Measurements from ENCODE around the gene PALM3.
"Not testable (repeated sequence)": the region's sequence is repeated elsewhere in the genome, so short reads cannot be mapped to it uniquely, and the experiment has no call there.

PALM3 gene

GRCh38 chr19:14059093-14059480 lies 2.8 kb downstream of the PALM3 start:
- no peak for DNase-seq

DNA sequence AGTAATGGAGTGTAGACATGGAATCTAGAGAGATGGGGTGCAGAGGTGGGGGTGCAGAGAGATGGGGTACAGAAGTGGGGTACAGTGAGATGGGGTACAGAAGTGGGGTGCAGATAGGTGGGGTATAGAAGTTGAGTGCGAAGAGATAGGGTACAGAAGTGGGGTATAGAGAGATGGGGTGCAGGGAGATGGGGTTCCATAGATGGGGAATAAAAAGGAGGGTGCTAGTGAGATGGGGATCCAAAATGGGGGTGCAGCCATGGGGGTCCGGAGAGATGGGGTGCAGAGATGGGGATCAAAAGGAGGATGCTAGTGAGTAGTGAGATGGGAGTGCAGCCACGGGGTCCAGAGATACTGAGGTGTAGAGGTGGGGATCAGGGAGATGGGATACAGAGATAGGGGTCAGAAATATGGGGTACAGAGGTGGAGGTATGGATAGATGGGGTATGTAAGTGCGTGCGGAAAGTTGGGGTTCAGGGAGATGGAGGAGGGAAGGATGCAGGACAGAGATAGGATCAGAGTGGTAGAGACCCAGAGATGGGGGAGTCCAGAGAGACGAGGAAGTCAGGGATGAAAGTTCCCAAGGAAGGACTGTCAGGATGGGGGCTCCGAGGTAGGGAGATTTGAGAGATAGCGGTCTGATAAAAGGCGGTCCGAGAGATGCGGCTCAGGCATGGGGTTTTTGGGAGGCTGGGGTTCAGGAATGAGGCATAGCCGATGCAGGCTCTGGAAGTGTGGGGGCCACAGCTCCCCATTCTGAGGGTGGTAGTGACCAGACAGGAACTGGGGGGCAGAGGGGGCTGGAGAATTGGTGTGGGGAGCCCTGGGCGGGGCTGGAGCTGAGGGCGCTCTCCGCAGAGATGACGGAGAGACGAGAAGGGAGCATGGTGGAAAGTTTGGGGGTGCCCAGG lies 3.4 kb downstream of the PALM3 start:
- no peak for DNase-seq

DNA sequence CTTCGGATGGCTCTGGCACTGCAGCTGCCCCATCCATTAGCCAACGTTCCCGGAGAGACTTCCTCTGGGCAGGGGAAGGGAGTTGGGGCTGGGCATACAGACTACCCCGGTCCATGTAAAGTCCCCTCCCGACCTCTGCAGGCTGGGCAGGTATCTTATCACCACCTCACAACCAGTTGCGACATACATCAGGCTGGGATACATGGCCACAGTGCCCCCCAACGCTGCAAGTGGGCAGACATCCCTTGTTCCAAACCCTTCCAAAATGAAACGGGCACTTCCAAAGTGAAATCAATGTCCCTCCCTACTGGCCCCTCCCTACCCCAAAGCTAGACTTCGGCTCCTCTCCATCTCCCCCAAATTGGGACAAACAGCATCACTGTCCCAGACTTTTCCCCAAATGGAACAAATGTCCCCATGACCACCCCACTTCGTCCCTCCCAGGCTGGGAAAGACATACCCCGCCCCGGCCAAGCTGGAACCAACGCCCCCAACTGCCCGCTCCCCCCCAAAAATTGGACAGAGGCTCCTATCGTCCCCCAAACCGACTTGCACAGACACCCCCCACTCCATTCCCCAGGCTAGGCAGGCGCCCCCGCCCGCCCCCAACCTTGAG lies 5.0 kb downstream of the PALM3 start:
- DNase-seq, result no peak

DNA sequence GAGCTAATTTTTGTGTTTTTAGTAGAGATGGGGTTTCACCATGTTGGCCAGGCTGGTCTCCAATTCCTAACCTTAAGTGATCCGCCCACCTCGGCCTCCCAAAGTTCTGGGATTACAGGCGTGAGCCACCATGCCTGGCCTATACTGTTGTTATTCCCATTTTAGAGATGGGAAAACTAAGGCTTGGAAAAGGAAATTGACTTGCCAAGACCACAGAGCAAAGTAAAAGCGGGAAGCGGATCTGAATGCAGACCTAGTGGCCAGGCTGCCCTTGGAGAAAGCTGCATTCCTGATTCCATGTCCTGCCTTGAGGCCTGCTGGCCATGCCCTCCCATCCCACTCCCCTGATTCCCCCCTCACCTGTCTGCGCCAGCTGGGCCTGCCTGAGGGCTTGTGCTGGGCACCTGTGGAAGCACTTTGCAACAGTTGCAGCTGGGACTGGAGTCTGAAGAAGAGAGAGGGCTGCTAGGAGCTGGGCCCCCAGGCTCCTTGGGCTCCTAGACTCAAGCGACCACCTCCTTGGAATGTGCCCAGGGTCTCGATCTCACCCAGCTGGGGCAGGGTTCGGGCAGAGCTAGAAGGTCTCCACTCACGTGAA lies 5.7 kb downstream of the PALM3 start:
- no peak for DNase-seq

GRCh38 chr19:14055396-14055795 lies 6.5 kb downstream of the PALM3 start:
- DNase-seq, result no peak

DNA sequence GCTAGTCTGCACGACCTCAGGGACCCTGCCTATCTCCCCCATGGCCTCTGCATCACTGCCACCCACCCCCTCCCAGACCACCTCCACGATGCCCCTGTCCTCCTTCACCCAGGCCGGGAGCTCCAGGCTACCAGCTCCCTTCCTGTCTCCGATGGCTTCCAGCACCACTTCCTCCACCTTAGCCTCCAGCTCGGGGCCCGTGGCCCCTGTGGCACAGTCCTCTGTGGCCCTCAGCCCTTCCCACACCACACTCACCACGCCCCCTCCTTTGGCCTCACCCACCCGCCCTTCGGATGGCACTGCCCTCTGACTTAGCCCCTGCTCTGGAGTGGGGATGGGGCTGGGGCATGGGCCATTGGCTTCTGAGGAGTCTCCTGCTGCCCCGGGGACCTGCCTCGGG lies 7.2 kb downstream of the PALM3 start:
- no peak for DNase-seq

- no peak for DNase-seq
Observed at GRCh38 chr19:14054099-14054498, 7.8 kb downstream of the PALM3 start.

GRCh38 chr19:14053500-14053899 lies 8.4 kb downstream of the PALM3 start:
- no peak for DNase-seq

- DNase-seq, result no peak
Observed at GRCh38 chr19:14053032-14053431, 8.8 kb downstream of the PALM3 start.

DNA sequence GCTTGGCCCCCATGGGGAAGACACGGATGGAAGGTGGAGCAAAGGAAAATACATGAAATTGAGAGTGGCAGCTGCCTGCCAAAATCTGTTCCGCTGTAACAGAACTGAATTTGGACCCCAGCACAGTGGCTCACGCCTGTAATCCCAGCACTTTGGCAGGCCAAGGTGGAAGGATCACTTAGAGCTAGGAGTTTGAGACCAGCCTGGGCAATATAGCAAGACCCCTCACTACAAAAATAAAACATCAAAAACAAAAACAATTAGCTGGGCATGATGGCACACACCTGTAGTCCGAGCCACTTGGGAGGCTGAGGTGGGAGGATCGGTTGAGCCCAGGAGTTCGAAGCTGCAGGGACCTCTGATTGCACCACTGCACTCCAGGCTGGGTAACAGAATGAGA lies 9.4 kb downstream of the PALM3 start:
- no peak for DNase-seq

DNA sequence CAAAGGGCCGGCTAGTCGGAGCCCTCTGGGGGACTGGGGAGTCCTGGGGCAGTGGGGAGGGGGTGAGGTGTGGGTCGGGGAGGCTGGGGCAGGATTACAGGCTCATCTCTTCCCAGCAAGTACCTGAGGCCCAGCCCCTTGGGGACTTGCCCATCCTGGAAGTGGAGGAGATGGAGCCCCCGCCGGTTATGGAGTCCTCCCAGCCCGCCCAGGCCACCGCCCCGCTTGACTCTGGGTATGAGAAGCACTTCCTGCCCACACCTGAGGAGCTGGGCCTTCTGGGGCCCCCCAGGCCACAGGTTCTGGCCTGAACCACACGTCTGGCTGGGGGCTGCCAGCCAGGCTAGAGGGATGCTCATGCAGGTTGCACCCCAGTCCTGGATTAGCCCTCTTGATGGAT lies 9.9 kb downstream of the PALM3 start:
- no peak for DNase-seq

DNA sequence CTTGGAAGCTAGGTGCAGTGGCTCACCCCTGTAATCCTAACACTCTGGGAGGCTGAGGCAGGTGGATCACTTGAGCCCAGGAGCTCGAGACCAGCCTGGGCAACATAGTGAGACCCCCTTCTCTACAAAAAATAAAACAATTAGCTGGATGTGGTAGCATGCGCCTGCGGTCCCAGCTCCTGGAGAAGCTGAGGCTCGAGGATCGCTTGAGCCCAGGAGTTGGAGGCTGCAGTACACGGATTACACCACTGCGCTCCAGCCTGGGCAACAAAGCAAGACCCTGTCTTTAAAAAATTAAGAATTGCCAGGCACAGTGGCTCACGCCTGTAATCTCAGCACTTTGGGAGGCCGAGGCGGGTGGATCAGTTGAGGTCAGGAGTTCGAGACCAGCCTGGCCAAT lies 10.9 kb downstream of the PALM3 start:
- not testable (repeated sequence) for DNase-seq

DNA sequence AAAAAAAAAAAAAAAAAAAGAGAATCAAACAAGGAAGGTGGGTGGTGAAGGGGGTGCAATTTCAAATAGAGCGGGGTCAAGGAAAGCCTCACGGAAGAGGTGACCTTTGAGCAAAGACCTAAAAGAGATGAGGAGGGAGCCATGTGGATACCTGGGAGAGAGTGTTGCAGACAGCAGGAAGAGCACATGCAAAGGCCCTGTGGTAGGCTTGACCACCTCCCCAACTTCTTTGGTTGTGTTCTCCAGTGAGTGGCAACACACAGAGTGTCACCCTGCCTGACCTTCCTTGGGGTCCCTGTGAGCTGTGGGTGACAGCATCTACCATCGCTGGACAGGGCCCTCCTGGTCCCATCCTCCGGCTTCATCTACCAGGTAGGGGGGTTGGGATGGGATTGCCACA lies 11.4 kb downstream of the PALM3 start:
- DNase-seq, result no peak

DNA sequence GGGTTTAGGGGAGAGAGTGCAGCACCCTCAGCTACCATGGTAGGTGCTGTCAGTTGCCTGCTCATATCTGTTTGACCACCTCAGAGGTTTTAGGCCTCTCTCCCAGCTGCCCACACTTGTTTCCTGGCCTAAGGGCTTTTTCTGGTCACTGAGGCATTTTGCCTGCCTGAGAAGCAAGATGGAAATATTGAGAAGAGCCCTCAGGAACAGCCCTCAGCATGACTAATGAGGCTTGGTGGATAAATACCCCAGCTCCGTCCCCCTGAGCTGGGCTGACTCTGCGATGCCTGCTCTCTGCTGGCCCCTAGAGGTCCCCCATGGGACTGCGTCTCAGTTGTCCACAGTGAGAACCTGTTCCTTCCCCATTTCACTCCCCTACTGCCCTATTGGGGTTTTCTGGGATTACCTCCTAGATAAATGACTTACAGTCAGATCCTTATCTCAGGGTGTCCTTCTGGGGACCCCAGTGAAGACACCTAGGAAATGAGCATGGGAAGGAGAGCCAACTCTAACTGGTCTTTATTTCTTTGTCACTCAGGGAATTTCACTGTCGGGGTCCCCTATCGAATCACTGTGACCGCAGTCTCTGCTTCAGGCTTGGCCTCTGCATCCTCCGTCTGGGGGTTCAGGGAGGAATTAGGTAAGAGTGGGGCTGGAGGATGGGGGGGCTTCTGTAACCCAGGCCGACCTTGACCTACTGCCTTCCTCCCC lies 13.3 kb downstream of the PALM3 start:
- no peak for DNase-seq

GRCh38 chr19:14047866-14048265 lies 14.0 kb downstream of the PALM3 start:
- not testable (repeated sequence) for DNase-seq

- DNase-seq, result not testable (repeated sequence)
Observed at GRCh38 chr19:14042659-14043608, 18.9 kb downstream of the PALM3 start.

GRCh38 chr19:14039181-14039580 lies 22.7 kb downstream of the PALM3 start:
- no peak for DNase-seq

GRCh38 chr19:14035706-14036105 lies 26.2 kb downstream of the PALM3 start:
- no peak for DNase-seq

DNA sequence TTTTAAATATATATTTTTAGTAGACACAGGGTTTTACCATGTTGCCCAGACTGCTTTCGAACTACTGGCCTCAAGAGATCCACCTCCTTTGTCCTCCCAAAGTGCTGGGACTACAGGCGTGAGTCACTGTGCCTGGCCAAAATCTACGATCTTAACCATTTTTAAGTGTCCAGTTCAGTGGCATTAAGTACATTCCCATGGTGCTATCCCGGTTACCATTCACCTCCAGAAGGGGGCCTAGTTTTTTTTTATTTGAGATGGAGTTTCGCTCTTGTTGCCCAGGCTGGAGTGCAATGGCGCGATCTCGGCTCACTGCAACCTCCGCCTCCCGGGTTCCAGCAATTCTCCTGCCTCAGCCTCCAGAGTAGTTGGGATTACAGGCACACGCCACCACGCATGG lies 26.7 kb downstream of the PALM3 start:
- not testable (repeated sequence) for DNase-seq

- DNase-seq, result no peak
Observed at GRCh38 chr19:14033946-14034345, 27.9 kb downstream of the PALM3 start.

- peak; percentile 67 for DNase-seq
Observed at GRCh38 chr19:14031719-14032480, 30.0 kb downstream of the PALM3 start, which contains the start of gene IL27RA. Gene IL27RA, plus strand, starts transcription at chr19:14031762. Its CDS starts 111 bp downstream, at chr19:14031873.

All from activated gamma-delta T cell (primary cell).